Measurements from ENCODE around the gene HRAS.

- TF ChIP-seq, protein P1, sequence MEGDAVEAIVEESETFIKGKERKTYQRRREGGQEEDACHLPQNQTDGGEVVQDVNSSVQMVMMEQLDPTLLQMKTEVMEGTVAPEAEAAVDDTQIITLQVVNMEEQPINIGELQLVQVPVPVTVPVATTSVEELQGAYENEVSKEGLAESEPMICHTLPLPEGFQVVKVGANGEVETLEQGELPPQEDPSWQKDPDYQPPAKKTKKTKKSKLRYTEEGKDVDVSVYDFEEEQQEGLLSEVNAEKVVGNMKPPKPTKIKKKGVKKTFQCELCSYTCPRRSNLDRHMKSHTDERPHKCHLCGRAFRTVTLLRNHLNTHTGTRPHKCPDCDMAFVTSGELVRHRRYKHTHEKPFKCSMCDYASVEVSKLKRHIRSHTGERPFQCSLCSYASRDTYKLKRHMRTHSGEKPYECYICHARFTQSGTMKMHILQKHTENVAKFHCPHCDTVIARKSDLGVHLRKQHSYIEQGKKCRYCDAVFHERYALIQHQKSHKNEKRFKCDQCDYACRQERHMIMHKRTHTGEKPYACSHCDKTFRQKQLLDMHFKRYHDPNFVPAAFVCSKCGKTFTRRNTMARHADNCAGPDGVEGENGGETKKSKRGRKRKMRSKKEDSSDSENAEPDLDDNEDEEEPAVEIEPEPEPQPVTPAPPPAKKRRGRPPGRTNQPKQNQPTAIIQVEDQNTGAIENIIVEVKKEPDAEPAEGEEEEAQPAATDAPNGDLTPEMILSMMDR (IDR thresholded peaks at IDR 0.05): no peak
- TF ChIP-seq POLR2AphosphoS5 (IDR thresholded peaks at IDR 0.05; ENCODE audit: low read depth, low read length): no peak
Observed at GRCh38 chr11:555780-556661, 20.6 kb upstream of the HRAS start.
